ENCODE data around the gene USP2.
A peak's percentile ranks its signal among the peaks of the same experiment; 100 is the strongest.

Gene USP2

GRCh38 chr11:119363851-119364590 is 17.5 kb downstream of the USP2 start:
- peak; percentile 37 for DNase-seq (ENCODE audit: low read depth)

GRCh38 chr11:119363081-119363850 is 18.2 kb downstream of the USP2 start:
- DNase-seq (ENCODE audit: low read depth): no peak

DNA sequence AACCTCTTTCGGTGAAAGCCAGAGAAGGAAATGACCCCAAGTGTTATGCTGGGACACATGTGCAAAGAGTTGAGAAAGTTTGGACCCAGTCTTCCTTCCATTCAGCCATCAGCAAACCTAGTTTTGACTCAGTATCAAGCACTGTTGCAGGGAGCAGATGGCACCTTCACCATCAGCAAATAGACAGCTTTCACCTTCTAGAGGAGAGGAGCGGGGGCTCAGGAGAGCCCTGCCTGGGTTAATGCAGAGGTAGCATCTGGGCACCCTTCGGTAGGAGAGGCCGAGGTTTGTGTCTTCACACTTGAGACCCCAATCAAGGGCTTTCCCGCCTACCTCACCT is 18.8 kb downstream of the USP2 start:
- DNase-seq (ENCODE audit: low read depth): no peak

DNA sequence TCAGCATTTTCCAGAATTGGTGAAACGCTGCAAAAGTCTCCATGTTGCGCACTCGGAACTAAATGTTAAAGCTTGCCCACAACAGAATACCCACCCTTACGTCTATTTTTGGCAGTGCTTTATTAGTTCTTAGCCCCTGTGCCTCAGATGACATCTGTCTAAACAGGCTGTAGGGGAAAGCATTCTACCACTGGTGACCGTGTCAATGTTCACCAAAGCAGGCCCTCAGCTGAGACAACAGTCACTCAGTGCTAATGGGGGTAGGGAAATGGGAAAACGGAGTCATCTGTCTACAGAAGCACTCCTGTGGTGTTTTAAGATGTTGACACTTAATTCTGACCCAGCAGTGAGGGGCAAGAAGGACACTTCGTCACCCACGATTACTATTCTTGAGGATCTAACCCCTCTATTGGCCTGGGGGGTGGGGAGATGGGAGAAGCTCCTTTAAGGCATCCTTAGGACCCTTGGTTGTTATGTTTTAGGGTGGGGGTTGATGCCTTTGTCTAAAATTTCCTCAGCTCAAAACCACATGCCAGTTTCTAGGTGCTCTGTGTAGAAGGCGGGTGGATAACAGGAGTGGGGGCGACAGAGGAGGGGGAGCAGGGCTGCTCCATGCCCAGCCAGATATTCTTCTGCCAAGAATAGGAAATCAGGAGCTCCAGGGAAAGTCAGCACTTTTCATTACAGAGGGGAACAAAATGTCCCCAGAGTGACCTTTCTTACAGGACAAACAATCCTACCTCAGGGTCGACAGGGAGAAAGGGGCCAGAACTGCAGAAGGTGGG is 19.4 kb downstream of the USP2 start:
- DNase-seq (ENCODE audit: low read depth): no peak

- peak; percentile 97 for DNase-seq (ENCODE audit: low read depth)
These were observed 20.3 kb downstream of the USP2 start for GRCh38 chr11:119361056-119361787.

- DNase-seq (ENCODE audit: low read depth): no peak
These were observed 21.9 kb downstream of the USP2 start for GRCh38 chr11:119359365-119360214.

DNA sequence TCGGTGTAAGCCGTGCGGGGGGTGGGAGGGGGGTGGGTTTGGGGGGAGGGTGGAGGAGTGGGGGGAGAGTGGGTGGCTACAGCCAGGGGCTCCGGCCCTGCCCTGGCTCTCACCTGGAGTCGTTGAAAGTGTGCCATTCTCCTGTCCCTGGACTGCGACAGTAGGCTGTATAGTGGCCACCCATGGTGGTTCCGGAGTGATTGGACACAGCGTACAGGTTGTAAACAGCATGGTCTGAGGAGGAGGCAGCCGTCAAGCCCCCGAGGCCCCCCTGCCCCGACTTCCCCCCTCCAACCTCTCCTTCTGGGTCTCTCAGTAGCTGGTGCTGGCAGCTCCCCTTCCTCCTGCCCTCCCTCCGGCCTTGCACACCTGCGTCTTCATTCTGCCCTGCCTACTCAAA is 24.4 kb downstream of the USP2 start:
- DNase-seq (ENCODE audit: low read depth): no peak

- peak; percentile 59 for DNase-seq (ENCODE audit: low read depth)
These were observed 25.0 kb downstream of the USP2 start for GRCh38 chr11:119356349-119357031.

DNA sequence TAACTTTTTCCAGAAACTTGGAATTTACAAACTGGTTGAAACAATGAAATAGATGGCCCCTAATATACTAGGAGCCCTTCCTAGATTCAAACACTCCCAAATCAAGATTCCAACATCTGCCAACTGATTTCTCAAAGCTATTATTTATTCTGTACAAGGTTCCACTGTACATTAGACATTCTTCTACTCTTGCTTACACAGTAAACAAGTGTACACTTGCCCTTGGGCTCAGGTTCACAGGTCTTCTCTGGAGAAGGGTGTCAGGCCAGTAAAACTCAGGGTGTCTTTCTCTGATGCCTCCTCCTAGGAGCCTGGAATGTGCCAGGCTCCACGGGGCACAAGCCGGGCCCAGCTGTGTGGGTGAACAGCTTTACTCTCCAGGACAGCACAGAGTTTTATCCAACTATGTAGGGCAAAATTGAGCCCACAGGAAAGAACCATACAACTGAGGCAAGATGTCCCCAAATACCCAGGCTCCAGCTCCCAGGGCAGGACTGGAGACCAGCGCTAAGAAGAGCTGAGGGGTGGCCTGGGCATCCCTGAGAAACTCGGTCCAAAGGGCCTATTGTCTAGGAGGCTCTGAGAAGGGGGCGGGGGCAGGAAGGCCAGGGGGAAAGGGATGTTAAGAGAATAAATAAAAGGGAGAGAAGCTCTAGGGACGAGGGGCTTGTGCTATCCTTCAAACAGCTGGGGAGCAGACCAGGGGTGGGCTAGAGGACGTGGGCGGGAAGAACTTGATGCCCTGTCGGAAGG is 26.2 kb downstream of the USP2 start:
- no peak for DNase-seq (ENCODE audit: low read depth)

DNA sequence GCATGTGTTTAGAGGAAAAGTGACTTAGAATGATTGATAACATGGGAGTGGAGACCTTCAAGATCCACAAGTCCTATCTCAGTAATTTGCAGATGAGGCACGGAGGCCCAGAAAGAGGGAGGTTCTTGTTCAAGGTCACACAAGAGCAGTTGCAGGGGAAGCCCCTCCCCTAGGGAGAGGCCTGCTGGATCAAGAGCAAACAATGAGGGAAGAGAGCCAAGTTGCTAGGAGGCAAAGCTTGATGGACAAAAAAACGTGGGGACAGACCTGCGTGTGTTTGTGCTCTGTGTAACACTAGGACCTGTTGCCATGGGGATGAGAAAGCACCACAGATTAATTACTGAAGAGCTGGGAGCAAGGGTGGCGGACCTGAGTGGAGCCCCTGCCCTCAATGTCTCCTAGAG is 28.6 kb downstream of the USP2 start:
- peak; percentile 88 for DNase-seq (ENCODE audit: low read depth)

GRCh38 chr11:119351232-119351631 is 30.3 kb downstream of the USP2 start:
- no peak for DNase-seq (ENCODE audit: low read depth)

DNA sequence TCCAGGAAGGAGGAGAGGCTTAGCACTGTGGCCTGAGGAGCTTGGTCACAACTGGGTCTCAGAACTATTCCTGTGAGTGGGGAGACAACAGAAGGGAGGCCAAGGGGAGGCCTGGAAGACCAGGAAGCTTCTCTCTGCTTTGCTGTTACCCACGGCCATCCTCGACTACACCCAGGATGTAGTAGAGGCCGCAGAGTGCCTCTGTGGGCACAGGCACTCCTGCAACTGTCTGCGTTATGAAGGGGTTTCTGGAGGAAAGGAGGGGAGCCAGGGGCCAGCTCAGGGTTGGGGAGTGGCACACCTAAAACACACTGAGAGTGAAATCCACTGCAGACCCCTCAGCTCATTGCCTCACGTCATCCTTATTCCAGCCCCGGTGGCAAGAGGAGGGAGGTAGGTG is 31.2 kb downstream of the USP2 start:
- no peak for DNase-seq (ENCODE audit: low read depth)

GRCh38 chr11:119347940-119348605 is 33.4 kb downstream of the USP2 start:
- DNase-seq (ENCODE audit: low read depth): no peak

DNA sequence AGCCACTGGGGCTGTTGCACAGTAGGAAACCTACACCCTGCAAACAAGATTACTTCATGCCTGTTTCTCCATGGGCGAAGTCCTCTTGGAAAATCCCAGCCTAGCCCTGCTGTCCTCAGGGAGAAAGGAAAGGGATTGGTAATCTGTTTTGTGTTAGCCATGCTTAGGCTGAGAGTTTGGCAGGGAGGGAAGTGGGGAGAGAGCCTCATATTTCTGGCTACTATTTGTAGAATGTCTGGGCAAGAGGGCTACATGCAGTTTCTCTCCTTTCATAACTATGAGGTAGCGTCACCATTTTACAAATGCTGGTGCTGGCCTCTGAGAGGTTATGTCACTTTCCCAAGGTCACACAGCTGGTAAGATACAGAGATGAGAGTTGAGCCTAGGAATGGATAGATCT is 34.2 kb downstream of the USP2 start:
- no peak for DNase-seq (ENCODE audit: low read depth)

- DNase-seq (ENCODE audit: low read depth): no peak
These were observed 34.9 kb downstream of the USP2 start, which contains the start of gene MFRP for GRCh38 chr11:119346605-119347004. MFRP (minus strand) TSS chr11:119346705; CDS start chr11:119346513, 192 bp downstream.

DNA sequence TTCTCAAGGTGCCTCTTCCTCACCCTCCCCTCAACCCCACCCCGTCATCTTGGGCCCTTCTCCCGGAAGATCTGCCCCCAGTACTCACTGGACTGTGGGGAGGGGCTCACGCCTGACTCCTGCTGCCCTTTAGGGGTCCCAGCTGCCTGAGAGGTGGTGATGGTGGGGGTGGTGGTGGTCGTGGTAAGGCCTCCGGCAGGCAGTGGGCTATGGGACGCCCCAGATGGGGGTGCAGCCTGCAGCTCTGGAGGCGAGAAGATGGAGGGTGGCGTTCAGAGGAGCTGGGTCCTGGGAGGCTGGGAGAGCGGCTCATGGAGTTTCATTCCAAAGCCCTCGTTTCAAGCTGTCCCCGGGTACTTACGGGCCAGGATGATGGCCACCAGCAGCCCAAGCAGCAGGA is 35.8 kb downstream of the USP2 start:
- DNase-seq (ENCODE audit: low read depth): no peak

- no peak for DNase-seq (ENCODE audit: low read depth)
These were observed 37.0 kb downstream of the USP2 start for GRCh38 chr11:119344291-119345010.

- no peak for DNase-seq (ENCODE audit: low read depth)
These were observed 37.8 kb downstream of the USP2 start for GRCh38 chr11:119343726-119344125.

Measured in amniotic epithelial cell (primary cell).